ACHN (cell line): ENCODE data around the gene F5.

Experiments
- DNase-seq: peaks from one replicate; pipeline ENCODE4 v3.0.0-alpha.2; 2015
- in situ Hi-C: cut with HindIII; loops from 2 replicates; pipeline ENCODE4 v1.10.0; 2017; ENCODE audit warnings: low sequenced_read_pairs, low pct_ligation_motif_present, low pct_unique_long_range_greater_than_20kb

The F5 gene

GRCh38 chr1:169465281-169465680 lies 121.0 kb downstream of the F5 start:
- in situ Hi-C loops: no loop called here
- DNase-seq: no peak
